Loucy (cell line): ENCODE measurements around the gene KCNQ4.

Source experiments
- H2AFZ ChIP-seq: fragments of 200-600 bp; sonication (generic); 2 replicates; pipeline ENCODE4 v1.6.0; 2016; ENCODE audit warnings: antibody characterized with exemption, mild to moderate bottlenecking, low read length, moderate library complexity
- H3F3A ChIP-seq: fragments of 200-600 bp; 2 replicates; pipeline ENCODE4 v1.6.0; 2016; ENCODE audit warnings: antibody characterized with exemption, low read depth, mild to moderate bottlenecking
- H3K27me3 ChIP-seq: fragments of 200-600 bp; sonication (generic); 2 replicates; pipeline ENCODE4 v1.6.1; 2014; ENCODE audit warnings: low read length, mild to moderate bottlenecking; ENCODE audit not compliant: insufficient read depth, poor library complexity, severe bottlenecking
- H3K36me3 ChIP-seq: fragments of 200-600 bp; sonication (generic); 2 replicates; pipeline ENCODE4 v1.6.1; 2016; ENCODE audit warnings: low read length; ENCODE audit not compliant: insufficient read depth
- H3K4me1 ChIP-seq: fragments of 200-600 bp; sonication (generic); 2 replicates; pipeline ENCODE4 v1.5.1; 2014; ENCODE audit warnings: low read length, mild to moderate bottlenecking; ENCODE audit not compliant: insufficient read depth, poor library complexity, severe bottlenecking
- H3K4me2 ChIP-seq: fragments of 200-600 bp; sonication (generic); 2 replicates; pipeline ENCODE4 v1.6.0; 2014; ENCODE audit warnings: antibody characterized with exemption, low read length, low read depth, mild to moderate bottlenecking; ENCODE audit not compliant: poor library complexity, severe bottlenecking
- H3K4me3 ChIP-seq: fragments of 200-600 bp; sonication (generic); 2 replicates; pipeline ENCODE4 v1.5.1; 2014; ENCODE audit warnings: low read length, mild to moderate bottlenecking, mixed read lengths; ENCODE audit not compliant: poor library complexity, severe bottlenecking
- H3K79me2 ChIP-seq: fragments of 200-600 bp; sonication (generic); 2 replicates; pipeline ENCODE4 v1.6.1; 2014; ENCODE audit warnings: low read length; ENCODE audit not compliant: insufficient read depth
- H3K9ac ChIP-seq: fragments of 200-600 bp; sonication (generic); 2 replicates; pipeline ENCODE4 v1.6.0; 2014; ENCODE audit warnings: mild to moderate bottlenecking, low read depth, low read length, moderate library complexity; ENCODE audit not compliant: poor library complexity, severe bottlenecking
- H3K9me2 ChIP-seq: fragments of 200-600 bp; sonication (generic); replicated peaks from 2 replicates; pipeline ENCODE4 v1.6.1; 2016; ENCODE audit warnings: low read depth, low read length, mixed read lengths
- H3K9me3 ChIP-seq: fragments of 200-600 bp; sonication (generic); 2 replicates; pipeline ENCODE4 v1.6.1; 2014; ENCODE audit warnings: mild to moderate bottlenecking, antibody characterized with exemption, low read length, low read depth; ENCODE audit not compliant: insufficient read depth
- H4K20me1 ChIP-seq: fragments of 200-600 bp; sonication (generic); 2 replicates; pipeline ENCODE4 v1.6.0; 2014; ENCODE audit warnings: antibody characterized with exemption, low read length, mild to moderate bottlenecking; ENCODE audit not compliant: insufficient read depth, poor library complexity, severe bottlenecking
- CTCF ChIP-seq: fragments of 200-600 bp; sonication (generic); conservative IDR thresholded peaks from 2 replicates; pipeline ENCODE4 v1.5.1; 2014; ENCODE audit warnings: mild to moderate bottlenecking, antibody characterized with exemption, low read length
- EZH2phosphoT487 ChIP-seq: fragments of 200-600 bp; IDR thresholded peaks from 2 replicates; pipeline ENCODE4 v1.6.1; 2018; ENCODE audit warnings: antibody characterized with exemption, mild to moderate bottlenecking, moderate library complexity, borderline replicate concordance

The KCNQ4 gene

GRCh38 chr1:40829631-40830245 lies 46.2 kb downstream of the KCNQ4 start:
- H3K4me3 ChIP-seq = no peak overlapping the region
- no peaks in the 10 kb centered on the region for H3F3A ChIP-seq
- H2AFZ ChIP-seq = no peak overlapping the region
- H3K4me1 ChIP-seq = peaks cover 30% of the 10 kb centered on the region
- H3K9me3 ChIP-seq = no peaks in the 10 kb centered on the region
- no peaks in the 10 kb centered on the region for H3K36me3 ChIP-seq
- no peak for TF ChIP-seq EZH2phosphoT487
- no peak for TF ChIP-seq CTCF
- H3K9me2 ChIP-seq = no peaks in the 10 kb centered on the region
- no peaks in the 10 kb centered on the region for H3K79me2 ChIP-seq
- no peak overlapping the region for H3K9ac ChIP-seq
- no peak overlapping the region for H3K4me2 ChIP-seq
- no peaks in the 10 kb centered on the region for H3K27me3 ChIP-seq
- no peaks in the 10 kb centered on the region for H4K20me1 ChIP-seq

DNA sequence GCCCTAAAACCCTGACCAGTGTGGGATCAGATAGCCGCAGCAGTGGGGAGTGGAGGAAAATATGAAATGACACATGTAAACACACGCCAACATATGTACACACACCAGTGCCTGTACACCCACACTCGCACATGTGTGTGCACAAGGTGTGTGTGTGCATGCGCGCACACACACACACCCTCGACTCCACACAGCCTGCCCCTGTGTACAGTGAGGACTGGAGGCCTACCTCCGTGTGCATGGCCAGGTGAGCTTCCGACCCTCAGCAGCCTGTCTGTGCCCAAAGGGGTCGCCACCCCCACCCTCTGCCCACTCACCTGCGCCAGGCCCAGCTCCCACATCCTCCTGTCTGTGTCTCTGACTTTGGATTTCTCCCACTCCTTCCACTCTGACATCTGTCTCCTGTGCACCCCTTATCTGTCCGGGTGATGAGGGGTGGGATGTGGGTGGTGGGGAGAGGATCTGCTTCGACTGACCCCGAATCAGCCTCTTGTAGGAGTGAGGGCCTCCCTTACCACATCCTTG lies 46.9 kb downstream of the KCNQ4 start:
- no peak overlapping the region for H3K4me2 ChIP-seq
- TF ChIP-seq EZH2phosphoT487 (no peak), CTCF (no peak)
- H4K20me1 ChIP-seq = no peaks in the 10 kb centered on the region
- H3K9me3 ChIP-seq = no peaks in the 10 kb centered on the region
- no peaks in the 10 kb centered on the region for H3K36me3 ChIP-seq
- H3K9ac ChIP-seq = no peak overlapping the region
- H3K79me2 ChIP-seq = no peaks in the 10 kb centered on the region
- no peak overlapping the region for H3K4me3 ChIP-seq
- no peaks in the 10 kb centered on the region for H3F3A ChIP-seq
- H3K9me2 ChIP-seq = no peaks in the 10 kb centered on the region
- H3K27me3 ChIP-seq = no peaks in the 10 kb centered on the region
- H2AFZ ChIP-seq = no peak overlapping the region
- peaks cover 22% of the 10 kb centered on the region for H3K4me1 ChIP-seq

DNA sequence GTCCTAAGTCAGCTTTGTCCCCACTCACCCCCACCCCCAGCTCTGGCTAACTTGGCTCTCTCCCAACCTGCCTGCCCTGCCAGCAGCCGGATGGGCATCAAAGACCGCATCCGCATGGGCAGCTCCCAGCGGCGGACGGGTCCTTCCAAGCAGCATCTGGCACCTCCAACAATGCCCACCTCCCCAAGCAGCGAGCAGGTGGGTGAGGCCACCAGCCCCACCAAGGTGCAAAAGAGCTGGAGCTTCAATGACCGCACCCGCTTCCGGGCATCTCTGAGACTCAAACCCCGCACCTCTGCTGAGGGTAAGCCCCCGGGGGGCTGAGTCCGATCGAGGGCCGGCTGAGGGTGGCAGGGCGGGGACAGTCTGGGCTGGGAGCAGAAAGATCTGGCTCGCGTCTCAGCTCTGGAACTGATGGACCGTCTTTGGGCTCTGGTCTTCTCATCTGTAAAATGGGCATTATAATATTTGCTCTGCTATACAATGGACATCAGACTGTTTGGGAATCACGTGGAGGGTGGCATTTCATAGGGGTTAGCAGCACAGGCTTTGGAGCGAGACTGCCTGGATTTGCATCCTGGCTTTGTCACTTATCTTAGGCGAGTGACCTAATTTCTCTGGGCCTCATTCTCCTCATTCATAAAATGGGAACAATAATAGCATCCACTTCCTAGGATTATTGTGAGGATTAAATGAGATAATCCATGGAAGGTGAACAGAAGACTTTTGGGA lies 47.6 kb downstream of the KCNQ4 start:
- Histone ChIP-seq H3K36me3 (no peaks in the 10 kb centered on the region), H4K20me1 (no peaks in the 10 kb centered on the region), H3F3A (no peaks in the 10 kb centered on the region), H3K9me2 (no peaks in the 10 kb centered on the region), H3K4me3 (no peak overlapping the region), H3K4me1 (peaks cover 15% of the 10 kb centered on the region), H3K9me3 (no peaks in the 10 kb centered on the region), H3K4me2 (no peak overlapping the region), H3K27me3 (no peaks in the 10 kb centered on the region), H3K9ac (no peak overlapping the region), H2AFZ (no peak overlapping the region), H3K79me2 (no peaks in the 10 kb centered on the region)
- no peak for TF ChIP-seq EZH2phosphoT487
- TF ChIP-seq CTCF = no peak
